GM13977 (cell line): ENCODE data around the gene XYLB.

ENCODE experiments used
- DNase-seq: peaks from one replicate; pipeline ENCODE4 v3.0.0; 2012; ENCODE audit warnings: low spot score
- in situ Hi-C: fragments of 300-500 bp; cut with MboI; formaldehyde crosslinking; loops from one replicate; pipeline ENCODE4 v1.12.0; 2022; ENCODE audit warnings: low sequenced_read_pairs, low pct_unique_long_range_greater_than_20kb, mixed read lengths, inconsistent platforms; ENCODE audit not compliant: unreplicated experiment
- TF ChIP-seq, protein P1 (sequence below): IDR thresholded peaks from 2 replicates; pipeline ENCODE4 v1.5.1; 2012; ENCODE audit warnings: mild to moderate bottlenecking, control low read depth; ENCODE audit not compliant: insufficient read depth; ENCODE audit errors: extremely low read depth, missing control alignments

The XYLB gene

GRCh38 chr3:38335263-38335662, 11.3 kb upstream of the XYLB start:
- in situ Hi-C loops: no loop called here
- TF ChIP-seq, protein P1, sequence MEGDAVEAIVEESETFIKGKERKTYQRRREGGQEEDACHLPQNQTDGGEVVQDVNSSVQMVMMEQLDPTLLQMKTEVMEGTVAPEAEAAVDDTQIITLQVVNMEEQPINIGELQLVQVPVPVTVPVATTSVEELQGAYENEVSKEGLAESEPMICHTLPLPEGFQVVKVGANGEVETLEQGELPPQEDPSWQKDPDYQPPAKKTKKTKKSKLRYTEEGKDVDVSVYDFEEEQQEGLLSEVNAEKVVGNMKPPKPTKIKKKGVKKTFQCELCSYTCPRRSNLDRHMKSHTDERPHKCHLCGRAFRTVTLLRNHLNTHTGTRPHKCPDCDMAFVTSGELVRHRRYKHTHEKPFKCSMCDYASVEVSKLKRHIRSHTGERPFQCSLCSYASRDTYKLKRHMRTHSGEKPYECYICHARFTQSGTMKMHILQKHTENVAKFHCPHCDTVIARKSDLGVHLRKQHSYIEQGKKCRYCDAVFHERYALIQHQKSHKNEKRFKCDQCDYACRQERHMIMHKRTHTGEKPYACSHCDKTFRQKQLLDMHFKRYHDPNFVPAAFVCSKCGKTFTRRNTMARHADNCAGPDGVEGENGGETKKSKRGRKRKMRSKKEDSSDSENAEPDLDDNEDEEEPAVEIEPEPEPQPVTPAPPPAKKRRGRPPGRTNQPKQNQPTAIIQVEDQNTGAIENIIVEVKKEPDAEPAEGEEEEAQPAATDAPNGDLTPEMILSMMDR: no peak
- DNase-seq: no peak

- TF ChIP-seq, protein P1: no peak
- in situ Hi-C loops: no loop called here
- DNase-seq: no peak
Measured at GRCh38 chr3:38337703-38338102, 8.9 kb upstream of the XYLB start.

- in situ Hi-C loops: no loop called here
- TF ChIP-seq, protein P1: no peak
- DNase-seq: no peak
Measured at GRCh38 chr3:38343797-38344594, 2.6 kb upstream of the XYLB start.

GRCh38 chr3:38345879-38346586, 552 bp upstream of the XYLB start:
- DNase-seq: no peak
- in situ Hi-C loops: no loop called here
- TF ChIP-seq, protein P1: no peak

DNA sequence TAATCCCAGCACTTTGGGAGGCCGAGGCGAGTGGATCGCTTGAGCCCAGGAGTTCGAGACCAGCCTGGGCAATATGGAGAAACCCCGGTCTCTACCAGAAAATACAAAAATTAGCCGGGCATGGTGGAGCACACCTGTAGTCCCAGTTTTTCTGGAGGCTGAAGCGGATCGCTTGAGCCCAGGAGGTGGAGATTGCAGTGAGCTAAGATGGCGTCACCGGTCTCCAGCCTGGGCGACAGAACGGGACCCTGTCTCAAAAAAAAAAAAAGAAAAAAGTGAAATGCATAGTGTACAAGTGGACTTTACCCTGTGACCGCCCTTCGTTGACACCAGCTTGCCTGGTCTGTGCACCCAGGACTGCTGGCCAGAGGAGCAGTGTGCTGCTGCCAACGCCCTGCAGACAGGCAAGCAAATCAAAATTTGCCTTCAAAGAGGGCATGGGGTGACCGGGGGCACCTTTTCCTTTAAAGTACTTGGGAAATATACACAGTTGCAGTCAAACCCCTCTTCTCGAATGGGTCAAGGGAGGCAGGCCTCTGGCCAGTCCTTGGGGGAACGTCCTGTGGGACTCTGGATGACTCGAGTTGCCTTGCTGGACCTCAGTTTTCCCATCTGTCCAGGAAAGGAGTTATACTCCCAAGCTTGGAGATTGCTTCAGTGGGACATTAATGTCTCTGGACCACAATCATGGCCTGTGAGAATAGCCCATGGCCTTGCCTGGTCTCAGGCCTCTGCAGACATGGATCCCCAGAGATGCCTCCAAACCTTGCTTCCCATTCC, 1.0 kb downstream of the XYLB start:
- DNase-seq: no peak
- in situ Hi-C loops: no loop called here
- TF ChIP-seq, protein P1: no peak

- in situ Hi-C loops: no loop called here
- TF ChIP-seq, protein P1: no peak
- no peak for DNase-seq
Measured at GRCh38 chr3:38348903-38349302, 2.3 kb downstream of the XYLB start.
